PC-9 (cell line): ENCODE data around the gene PDP2.

Source experiments
- CTCF ChIP-seq: fragments of 200-600 bp; sonication (generic); conservative IDR thresholded peaks from 2 replicates; pipeline ENCODE4 v1.6.1; 2017; ENCODE audit warnings: mixed run types, antibody characterized with exemption, mild to moderate bottlenecking, moderate library complexity
- EZH2 ChIP-seq: fragments of 200-600 bp; sonication (generic); IDR thresholded peaks from 2 replicates; pipeline ENCODE4 v1.8.0; 2017; ENCODE audit warnings: antibody characterized with exemption, low read depth

- no peak for TF ChIP-seq CTCF
- no peak for TF ChIP-seq EZH2
These were observed 39.4 kb upstream of the PDP2 start for GRCh38 chr16:66840883-66841282.
